A549 (cell line): ENCODE measurements around the gene GNG7.

Experiments
- CHD2 ChIP-seq: fragments of 150-350 bp; IDR thresholded peaks from 2 replicates; pipeline ENCODE4 v1.6.1; 2014; ENCODE audit warnings: low read length; ENCODE audit not compliant: partially characterized antibody
- EP300 ChIP-seq, 2 experiments: fragments of >200 bp; sonication (Bioruptor Twin); formaldehyde crosslinking; IDR thresholded peaks; 2 replicates in 1 of 2; 3 replicates in 1 of 2; pipeline ENCODE4 v1.6.1; 2016 to 2017
- MYC ChIP-seq: IDR thresholded peaks from 2 replicates; pipeline ENCODE4 v1.6.1; 2012; ENCODE audit warnings: mild to moderate bottlenecking, inconsistent platforms, low read length, improper control_type of control experiment, borderline replicate concordance

DNA sequence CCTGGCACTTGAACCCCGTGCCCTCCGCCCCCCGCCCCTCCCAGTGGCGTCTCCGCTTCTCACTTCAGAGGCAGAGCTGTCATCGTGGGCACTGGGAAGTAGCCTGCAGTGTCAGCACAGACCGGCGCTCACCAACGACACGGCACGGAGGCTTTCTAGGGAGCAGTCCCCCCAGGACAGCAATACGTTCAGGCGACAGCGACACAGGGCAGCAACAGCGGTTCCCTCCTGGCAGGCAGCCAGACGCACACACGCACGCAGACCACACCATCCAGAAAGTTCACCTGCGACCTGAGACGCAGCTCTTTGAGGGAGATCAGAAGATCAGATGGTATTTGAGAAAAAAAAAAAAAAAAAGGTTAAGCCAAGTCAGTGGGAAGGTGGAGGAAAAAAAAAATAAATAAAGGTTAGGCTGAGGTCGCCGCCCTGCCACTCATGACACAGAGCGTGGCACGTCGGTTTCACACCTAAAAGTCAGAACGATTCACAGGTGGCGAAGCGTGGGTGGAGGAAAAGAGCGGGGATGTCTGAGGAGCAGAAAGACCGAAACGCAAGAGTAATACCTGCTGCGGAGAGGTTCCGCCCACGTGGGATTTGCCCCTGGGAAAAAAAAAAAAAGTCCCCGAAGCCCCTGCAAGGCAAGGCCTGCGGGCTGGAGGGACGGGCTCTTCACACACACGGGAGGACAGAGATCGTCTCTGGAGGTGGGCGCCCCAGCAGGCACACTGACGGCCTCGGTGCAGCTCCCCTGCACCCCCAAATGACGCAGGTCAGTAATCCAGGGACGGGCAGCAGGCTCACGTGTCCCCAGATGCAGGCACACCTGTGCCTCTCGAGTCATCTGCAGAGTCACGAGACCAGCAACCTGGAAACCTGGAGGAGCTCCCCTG is 94.5 kb downstream of the GNG7 start:
- TF ChIP-seq MYC (no peak), CHD2 (no peak), EP300 (IDR thresholded peaks at IDR 0.05) (no peak)
